Pulmonary artery endothelial cell (primary cell): ENCODE measurements around the gene PHF20. TPM values are rescaled to one million over a fixed set of nuclear protein-coding genes. Genes with fewer than 3 reads are reported as not detected.
"Not testable (repeated sequence)": the region's sequence is repeated elsewhere in the genome, so short reads cannot be mapped to it uniquely, and the experiment has no call there.

Source experiments
- DNase-seq: peaks from one replicate; pipeline ENCODE4 v3.0.0-alpha.2; 2011; ENCODE audit warnings: low read depth, low spot score
- total RNA-seq: library from RNA; depleted of rRNA; stranded (reverse); fragments of >200 nt; gene quantifications from 2 replicates; pipeline ENCODE4 v1.2.3, GENCODE V29; 2014

PHF20 gene
- 29.8 and 30.9 TPM in 2 replicates for total RNA-seq

GRCh38 chr20:35771689-35772562 lies at the start of gene PHF20:
PHF20 (plus strand) TSS chr20:35772015; CDS start chr20:35801523, 29,508 bp downstream.
- peak; percentile 88 for DNase-seq

- not testable (repeated sequence) for DNase-seq
These were observed 48.6 kb upstream of the PHF20 start for GRCh38 chr20:35723275-35723639.

GRCh38 chr20:35723652-35724320 lies 48.0 kb upstream of the PHF20 start:
- not testable (repeated sequence) for DNase-seq

- no peak for DNase-seq
These were observed 47.2 kb upstream of the PHF20 start for GRCh38 chr20:35724321-35725230.

GRCh38 chr20:35726842-35727711 lies 44.7 kb upstream of the PHF20 start:
- no peak for DNase-seq

GRCh38 chr20:35729283-35729807 lies 42.5 kb upstream of the PHF20 start:
- DNase-seq: no peak

GRCh38 chr20:35729836-35730582 lies 41.8 kb upstream of the PHF20 start:
- DNase-seq: no peak

GRCh38 chr20:35730583-35731468 lies 41.0 kb upstream of the PHF20 start:
- DNase-seq: no peak

- DNase-seq: no peak
These were observed 40.4 kb upstream of the PHF20 start for GRCh38 chr20:35731469-35731788.

- no peak for DNase-seq
These were observed 39.8 kb upstream of the PHF20 start for GRCh38 chr20:35731862-35732643.

- no peak for DNase-seq
These were observed 39.2 kb upstream of the PHF20 start for GRCh38 chr20:35732644-35732982.

GRCh38 chr20:35734374-35734773 lies 37.4 kb upstream of the PHF20 start:
- DNase-seq: no peak

GRCh38 chr20:35734777-35735649 lies 36.8 kb upstream of the PHF20 start:
- DNase-seq: no peak

- DNase-seq: no peak
These were observed 35.9 kb upstream of the PHF20 start for GRCh38 chr20:35735826-35736470.

GRCh38 chr20:35737865-35738333 lies 33.9 kb upstream of the PHF20 start:
- DNase-seq: no peak

GRCh38 chr20:35738410-35739179 lies 33.2 kb upstream of the PHF20 start:
- DNase-seq: no peak
